GM18505 (cell line): ENCODE measurements around the gene DNAH11.

ENCODE experiments used
- ATAC-seq: cut with Tn5 transposase; IDR thresholded peaks from one replicate; pipeline ENCODE4 v1.9.1; 2021; ENCODE audit not compliant: unreplicated experiment
- POLR2A ChIP-seq: IDR thresholded peaks from 4 replicates; pipeline ENCODE4 v1.6.1; 2011; ENCODE audit warnings: borderline replicate concordance; ENCODE audit not compliant: insufficient read depth, insufficient read length; ENCODE audit errors: extremely low read depth

Gene DNAH11

DNA sequence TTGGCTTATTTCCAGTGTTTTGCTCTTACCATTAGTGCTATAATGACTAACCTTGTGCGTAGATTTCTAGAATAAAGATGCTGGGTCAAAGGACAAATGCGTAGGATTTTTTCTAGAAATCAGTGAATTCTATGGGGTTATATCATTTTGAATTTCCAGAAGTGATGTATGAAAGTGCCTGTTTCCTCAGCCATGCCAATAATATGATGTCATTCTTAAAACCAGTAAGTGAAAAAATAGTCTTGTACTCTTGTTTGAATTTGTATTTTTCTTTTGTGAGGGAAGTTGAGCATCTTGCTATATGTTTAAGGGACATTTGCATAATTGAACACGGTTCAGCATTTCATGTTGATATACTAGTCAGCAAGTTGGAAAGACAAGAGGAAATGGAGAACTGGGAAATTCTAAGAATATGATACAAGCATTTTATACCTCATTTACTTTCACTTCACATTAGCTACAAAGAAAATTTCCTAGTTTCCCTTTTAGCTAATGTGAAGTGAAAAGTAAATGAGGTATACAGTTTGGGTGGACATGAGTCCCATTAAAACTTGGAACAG is 3.8 kb upstream of the DNAH11 start:
- no peak for TF ChIP-seq POLR2A
- ATAC-seq = no peak

DNA sequence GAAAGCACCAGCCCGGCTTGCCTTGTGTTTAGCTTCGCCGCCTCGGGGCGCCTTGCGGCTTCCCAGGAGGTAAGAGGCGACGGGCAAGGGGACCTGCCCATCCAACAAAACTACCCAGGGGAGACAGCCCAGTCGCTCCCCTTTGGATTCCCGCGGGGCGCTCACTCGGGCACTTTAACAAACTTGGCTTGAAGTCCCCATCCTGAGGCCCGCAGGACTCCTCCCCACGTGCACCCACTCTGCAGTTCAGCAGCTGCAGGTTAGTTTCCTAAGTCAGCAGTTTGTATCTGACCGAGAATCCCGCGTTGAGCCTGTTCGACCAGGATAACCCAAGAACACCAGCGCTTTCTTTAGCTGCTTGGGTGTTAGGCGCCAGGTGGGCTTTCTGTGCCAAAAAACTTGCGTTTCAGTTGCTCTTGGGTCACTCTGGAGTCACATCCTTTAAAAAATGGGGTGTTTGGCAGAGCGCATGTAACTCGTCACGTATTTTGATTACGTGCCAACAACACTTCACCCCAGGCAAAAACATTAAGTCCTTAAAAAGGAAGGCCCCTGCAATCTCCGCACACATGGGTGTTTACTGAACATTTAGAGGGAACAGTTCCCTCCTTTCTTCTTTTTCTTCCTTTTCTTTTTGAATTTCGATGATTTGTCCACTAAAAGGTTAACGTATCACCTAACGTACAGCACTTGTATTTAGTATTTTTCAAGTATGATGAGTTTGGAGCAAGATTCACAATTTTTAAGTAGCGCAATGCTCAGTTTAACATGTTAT is 876 bp downstream of the DNAH11 start:
- no peak for TF ChIP-seq POLR2A
- no peak for ATAC-seq

GRCh38 chr7:21544303-21544656 is 1.4 kb downstream of the DNAH11 start:
- no peak for ATAC-seq
- TF ChIP-seq POLR2A = no peak

- no peak for TF ChIP-seq POLR2A
- no peak for ATAC-seq
Observed at GRCh38 chr7:21544715-21545114, 1.9 kb downstream of the DNAH11 start.

DNA sequence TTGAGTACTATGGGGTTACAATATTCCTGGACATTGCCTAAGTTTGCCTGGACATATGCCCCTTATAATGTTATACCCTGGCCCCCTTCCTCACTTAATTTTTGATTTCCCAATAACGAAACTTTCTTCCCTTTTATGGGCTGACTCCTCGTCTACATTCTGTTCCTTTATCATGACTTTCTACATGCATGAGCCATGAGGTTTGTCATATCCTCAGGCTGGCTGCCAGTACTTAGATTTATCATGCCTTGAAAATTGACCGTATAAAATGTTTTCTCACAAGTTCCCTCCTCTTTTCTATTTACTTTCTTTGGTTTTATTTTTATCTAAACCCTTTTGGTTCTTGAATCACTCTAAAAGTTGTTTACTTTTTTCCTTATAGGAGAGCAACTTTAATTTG is 4.7 kb downstream of the DNAH11 start:
- ATAC-seq = no peak
- no peak for TF ChIP-seq POLR2A

DNA sequence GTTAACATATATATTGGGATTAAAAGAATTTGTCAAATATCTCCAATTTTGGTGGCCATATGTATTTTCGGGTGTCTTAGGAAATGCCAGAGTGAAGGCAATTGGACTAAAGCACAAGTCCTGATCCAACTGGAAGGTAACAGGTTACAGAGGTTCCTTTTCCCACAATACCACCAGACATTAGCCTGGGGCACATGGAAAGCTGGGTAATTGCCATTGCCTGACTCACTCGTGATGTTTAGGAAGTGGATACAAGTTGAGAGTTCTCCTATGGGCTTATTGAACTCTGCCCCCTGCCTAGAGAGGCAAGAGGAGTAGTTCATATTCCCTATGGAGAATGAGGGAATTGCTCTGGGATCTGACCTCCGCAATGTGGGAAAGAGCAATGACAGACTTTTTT is 5.7 kb downstream of the DNAH11 start:
- TF ChIP-seq POLR2A = no peak
- ATAC-seq = no peak

DNA sequence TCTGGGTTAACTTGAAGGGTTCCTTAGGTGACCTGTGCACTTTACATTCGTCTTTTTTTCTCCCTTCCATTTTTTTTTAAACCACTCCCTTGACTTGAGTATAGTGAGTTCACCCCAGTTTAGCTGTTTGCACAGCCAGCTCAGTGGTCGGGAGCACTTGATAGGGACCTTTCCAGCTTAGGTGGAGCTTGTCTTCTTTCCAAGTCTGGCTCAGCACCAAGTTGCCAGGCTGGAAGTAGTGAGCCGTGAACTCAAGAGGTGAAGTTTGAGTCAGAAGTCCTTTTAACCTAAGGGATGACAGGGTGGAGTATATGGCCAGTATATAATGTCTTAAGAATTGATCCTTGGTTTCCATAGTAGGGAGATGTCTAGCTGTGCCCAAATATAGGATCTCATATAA is 7.2 kb downstream of the DNAH11 start:
- TF ChIP-seq POLR2A = no peak
- no peak for ATAC-seq

DNA sequence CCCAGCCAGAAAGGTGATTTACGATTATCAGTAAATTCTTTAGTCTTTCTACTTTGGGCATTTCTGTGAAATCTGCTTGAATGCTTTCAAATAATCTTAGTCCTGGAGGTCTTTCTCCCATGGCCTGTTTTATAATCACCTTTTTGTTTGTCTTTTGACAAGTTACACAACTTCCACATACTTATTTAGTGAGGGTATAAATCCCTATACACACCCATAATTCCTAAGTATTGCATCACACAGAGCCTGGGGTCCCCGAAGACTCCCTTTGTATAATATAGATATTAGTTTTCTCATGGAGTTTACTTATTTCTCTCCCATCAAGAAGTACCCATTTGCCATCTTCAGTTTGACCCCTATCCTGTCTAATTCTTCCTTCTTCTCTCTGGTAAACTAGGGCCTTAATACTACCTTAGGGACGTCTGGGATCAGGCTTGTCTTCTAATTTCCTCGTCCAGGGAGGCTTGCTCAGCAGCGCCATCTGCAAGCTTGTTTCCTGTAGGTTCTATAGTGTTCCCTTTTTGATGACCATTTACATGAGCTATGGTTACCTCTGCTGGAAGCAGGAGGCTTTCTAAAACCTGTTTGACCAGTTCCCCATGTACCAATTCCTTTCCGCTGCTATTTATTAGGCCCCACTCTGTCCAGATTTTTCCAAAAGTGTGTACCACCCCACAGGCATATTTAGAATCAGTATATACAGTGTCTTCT is 8.1 kb downstream of the DNAH11 start:
- no peak for ATAC-seq
- no peak for TF ChIP-seq POLR2A

DNA sequence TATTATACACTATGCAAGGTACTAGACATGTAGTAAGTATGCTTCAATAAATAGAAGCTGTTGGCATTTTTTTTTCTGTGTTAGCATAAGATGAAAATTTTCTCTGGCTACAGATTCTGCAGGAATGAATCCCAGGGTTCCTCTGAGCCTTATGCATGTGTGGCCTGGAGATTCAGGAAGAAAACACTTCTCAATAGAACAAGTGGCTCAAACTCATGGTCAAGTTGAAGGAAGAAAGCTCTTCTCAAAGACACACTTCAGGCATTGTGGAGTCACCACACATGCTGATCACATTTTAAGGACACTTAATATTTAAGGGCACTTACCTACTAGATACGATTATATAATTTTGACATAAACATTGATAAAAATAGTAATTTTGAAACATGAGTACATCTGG is 19.5 kb downstream of the DNAH11 start:
- TF ChIP-seq POLR2A = no peak
- ATAC-seq = no peak

GRCh38 chr7:21565614-21566013 is 22.8 kb downstream of the DNAH11 start:
- no peak for ATAC-seq
- no peak for TF ChIP-seq POLR2A

DNA sequence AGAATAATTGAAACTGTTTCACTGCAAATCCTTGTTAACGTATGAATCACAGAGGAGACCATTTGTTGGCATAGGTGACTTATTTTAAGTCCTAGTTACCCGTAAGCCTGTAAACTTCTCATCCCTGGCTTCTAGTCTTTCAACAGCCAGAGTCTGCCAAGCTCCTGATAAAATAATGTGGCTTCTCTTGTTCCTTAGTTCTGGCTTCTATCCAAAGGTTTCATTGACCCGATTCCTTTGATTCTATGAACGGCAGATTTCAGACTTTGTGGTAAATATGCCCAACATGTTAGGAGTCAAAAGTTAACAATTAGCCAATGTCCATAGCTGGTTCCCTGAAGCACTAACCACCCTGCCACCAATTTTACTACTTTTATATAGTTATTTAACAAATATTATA is 23.3 kb downstream of the DNAH11 start:
- no peak for TF ChIP-seq POLR2A
- no peak for ATAC-seq

GRCh38 chr7:21568762-21569161 is 25.9 kb downstream of the DNAH11 start:
- ATAC-seq = no peak
- no peak for TF ChIP-seq POLR2A

GRCh38 chr7:21572331-21573313 is 29.8 kb downstream of the DNAH11 start:
- TF ChIP-seq POLR2A = no peak
- ATAC-seq = no peak
